Vagina (tissue), 2 donors: ENCODE measurements around the gene DOCK2. TPM values are rescaled to one million over a fixed set of nuclear protein-coding genes. Genes with fewer than 3 reads are reported as not detected.

Experiments used
- DNase-seq, 2 donors: peaks; one replicate each; pipeline ENCODE4 v3.0.0-alpha.2; 2017; ENCODE audit errors: extremely low spot score in 2 of 2
- H3K27ac ChIP-seq: fragments of 200-600 bp; sonication (generic); one replicate; pipeline ENCODE4 v1.5.1; 2019
- H3K27me3 ChIP-seq: fragments of 200-600 bp; sonication (generic); one replicate; pipeline ENCODE4 v1.5.1; 2019
- H3K36me3 ChIP-seq, 2 donors: fragments of 200-600 bp; sonication (generic); one replicate each; pipeline ENCODE4 v1.5.1; 2017 to 2019
- H3K4me1 ChIP-seq: fragments of 200-600 bp; sonication (generic); one replicate; pipeline ENCODE4 v1.5.1; 2019
- H3K4me3 ChIP-seq, 2 donors: fragments of 200-600 bp; sonication (generic); 1 replicate in 1 of 2; 2 replicates in 1 of 2; pipeline ENCODE4 v1.5.1; 2016 to 2019
- H3K9me3 ChIP-seq: fragments of 200-600 bp; sonication (generic); one replicate; pipeline ENCODE4 v1.5.1; 2019
- CTCF ChIP-seq, 3 experiments: fragments of 450-650 bp in 2 of 3; fragments of 200-600 bp in 1 of 3; sonication (generic) in 1 of 3; IDR thresholded peaks; one replicate each; pipeline ENCODE4 v1.5.1; 2017 to 2019; ENCODE audit warnings: antibody characterized with exemption in 3 of 3, mild to moderate bottlenecking in 2 of 3, moderate library complexity in 2 of 3
- POLR2A ChIP-seq, 2 donors: fragments of 450-650 bp; IDR thresholded peaks; one replicate each; pipeline ENCODE4 v1.6.1; 2017; ENCODE audit warnings: antibody characterized with exemption in 2 of 2, mild to moderate bottlenecking in 2 of 2, moderate library complexity in 2 of 2
- POLR2AphosphoS5 ChIP-seq, 2 donors: sonication (generic); formaldehyde crosslinking; IDR thresholded peaks; one replicate each; pipeline ENCODE4 v1.9.0; 2017; ENCODE audit warnings: antibody characterized with exemption in 2 of 2, mild to moderate bottlenecking in 2 of 2, low read depth in 1 of 2; ENCODE audit not compliant: insufficient read depth in 1 of 2
- intact Hi-C: fragments of 100-400 bp; cut with DNase I; formaldehyde crosslinking; loops from one replicate; pipeline ENCODE4 v1.15.1; 2023
- total RNA-seq: library from RNA; depleted of rRNA; stranded (reverse); fragments of >200 nt; gene quantifications from one replicate; pipeline ENCODE4 v1.2.3, GENCODE V29; 2016

Gene DOCK2
- total RNA-seq, 1 donor from 2014 or later = 18.2 TPM

- intact Hi-C loops = loop anchor here (10.0 kb wide), 1 partner anchor 317 kb away; no protein-coding TSS in a partner anchor
- H3K4me3 ChIP-seq = no peak overlapping the region
- TF ChIP-seq POLR2A (IDR thresholded peaks at IDR 0.05) (no peak), CTCF (IDR thresholded peaks at IDR 0.05) (no peak), POLR2AphosphoS5 (IDR thresholded peaks at IDR 0.05; ENCODE audit: insufficient read depth in 1 of 2, low read depth in 1 of 2) (no peak)
Observed at GRCh38 chr5:170107674-170108073, 470.6 kb downstream of the DOCK2 start.

GRCh38 chr5:170108266-170108785, 471.3 kb downstream of the DOCK2 start:
- no peak for TF ChIP-seq CTCF (IDR thresholded peaks at IDR 0.05)
- no peak for TF ChIP-seq POLR2AphosphoS5 (IDR thresholded peaks at IDR 0.05; ENCODE audit: insufficient read depth in 1 of 2, low read depth in 1 of 2)
- TF ChIP-seq POLR2A (IDR thresholded peaks at IDR 0.05) = no peak
- no peak overlapping the region for H3K4me3 ChIP-seq
- H3K36me3 ChIP-seq = no peaks in the 10 kb centered on the region
- H3K27me3 ChIP-seq = no peaks in the 10 kb centered on the region
- intact Hi-C loops = loop anchor here (10.0 kb wide), 1 partner anchor 316 kb away; no protein-coding TSS in a partner anchor
- no peak overlapping the region for H3K27ac ChIP-seq
- H3K4me1 ChIP-seq = no peaks in the 10 kb centered on the region
- no peaks in the 10 kb centered on the region for H3K9me3 ChIP-seq
- peak; percentile 70 to 76 for DNase-seq

More at GRCh38 chr5:170107674-170108073, 470.6 kb downstream of the DOCK2 start:
- no peaks in the 10 kb centered on the region for H3K36me3 ChIP-seq
- H3K27ac ChIP-seq = no peak overlapping the region
- DNase-seq = peak in 1 of 2 donors; percentile 31
- no peaks in the 10 kb centered on the region for H3K27me3 ChIP-seq
- H3K9me3 ChIP-seq = no peaks in the 10 kb centered on the region
- H3K4me1 ChIP-seq = no peaks in the 10 kb centered on the region

- Histone ChIP-seq H3K27me3 (no peaks in the 10 kb centered on the region), H3K36me3 (no peaks in the 10 kb centered on the region), H3K27ac (no peak overlapping the region), H3K9me3 (no peaks in the 10 kb centered on the region), H3K4me1 (no peaks in the 10 kb centered on the region), H3K4me3 (no peak overlapping the region)
- intact Hi-C loops = loop anchor here (10.0 kb wide), 1 partner anchor 315 kb away; no protein-coding TSS in a partner anchor
- peak; percentile 67 to 77 for DNase-seq
- TF ChIP-seq POLR2A (IDR thresholded peaks at IDR 0.05) = no peak
- no peak for TF ChIP-seq CTCF (IDR thresholded peaks at IDR 0.05)
Observed at GRCh38 chr5:170109059-170110031, 472.3 kb downstream of the DOCK2 start.

GRCh38 chr5:170110403-170111087, 473.5 kb downstream of the DOCK2 start:
- Histone ChIP-seq H3K27me3 (no peaks in the 10 kb centered on the region), H3K27ac (no peak overlapping the region), H3K36me3 (no peaks in the 10 kb centered on the region), H3K9me3 (no peaks in the 10 kb centered on the region), H3K4me1 (no peaks in the 10 kb centered on the region), H3K4me3 (no peak overlapping the region)
- intact Hi-C loops = no loop called here
- TF ChIP-seq POLR2AphosphoS5 (IDR thresholded peaks at IDR 0.05; ENCODE audit: insufficient read depth in 1 of 2, low read depth in 1 of 2) = no peak
- peak in 1 of 2 donors; percentile 29 for DNase-seq

- DNase-seq = peak; percentile 60 to 77
- Histone ChIP-seq H3K27me3 (no peaks in the 10 kb centered on the region), H3K27ac (no peak overlapping the region), H3K9me3 (no peaks in the 10 kb centered on the region), H3K36me3 (no peaks in the 10 kb centered on the region), H3K4me1 (no peaks in the 10 kb centered on the region), H3K4me3 (no peak overlapping the region)
- TF ChIP-seq CTCF (IDR thresholded peaks at IDR 0.05) (no peak), POLR2AphosphoS5 (IDR thresholded peaks at IDR 0.05; ENCODE audit: insufficient read depth in 1 of 2, low read depth in 1 of 2) (no peak), POLR2A (IDR thresholded peaks at IDR 0.05) (no peak)
- intact Hi-C loops = no loop called here
Observed at GRCh38 chr5:170111088-170111785, 474.2 kb downstream of the DOCK2 start.
